Gastrocnemius medialis (tissue), 4 donors: Measurements from ENCODE around the gene MAST4.

Experiments
- POLR2A ChIP-seq, 2 donors: fragments of 450-650 bp; IDR thresholded peaks; one replicate each; pipeline ENCODE4 v1.6.1; 2017; ENCODE audit warnings: antibody characterized with exemption in 2 of 2, mild to moderate bottlenecking in 2 of 2, moderate library complexity in 2 of 2
- TF ChIP-seq, protein P1 (sequence below), 5 experiments: fragments of 450-650 bp in 3 of 5; fragments of 200-600 bp in 2 of 5; sonication (generic) in 2 of 5; IDR thresholded peaks in 4 of 5; conservative IDR thresholded peaks in 1 of 5; 1 replicate in 4 of 5; 2 replicates in 1 of 5; pipeline ENCODE4 v1.5.1; 2016 to 2019; ENCODE audit warnings: antibody characterized with exemption in 5 of 5, mild to moderate bottlenecking in 3 of 5, moderate library complexity in 3 of 5

DNA sequence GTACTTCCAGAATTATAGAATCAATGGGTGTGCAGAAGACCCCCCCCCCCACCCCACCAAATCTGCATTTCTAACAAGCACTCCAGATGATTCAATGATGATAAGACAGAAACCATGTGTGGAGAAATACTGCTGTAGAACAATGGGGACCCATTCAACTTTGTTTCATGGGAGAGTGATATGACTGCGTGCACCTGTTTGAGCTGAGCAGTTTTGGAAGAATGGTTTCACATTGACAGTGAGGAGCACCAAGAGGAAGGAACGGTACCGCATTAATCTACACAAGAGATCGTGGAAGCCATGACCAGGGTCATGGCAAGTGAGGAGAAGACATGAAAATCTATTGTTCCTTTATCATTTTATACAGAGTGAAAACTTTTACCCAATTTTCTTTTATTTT lies 397.7 kb downstream of the MAST4 start:
- TF ChIP-seq POLR2A (IDR thresholded peaks at IDR 0.05), result no peak
- TF ChIP-seq, protein P1, sequence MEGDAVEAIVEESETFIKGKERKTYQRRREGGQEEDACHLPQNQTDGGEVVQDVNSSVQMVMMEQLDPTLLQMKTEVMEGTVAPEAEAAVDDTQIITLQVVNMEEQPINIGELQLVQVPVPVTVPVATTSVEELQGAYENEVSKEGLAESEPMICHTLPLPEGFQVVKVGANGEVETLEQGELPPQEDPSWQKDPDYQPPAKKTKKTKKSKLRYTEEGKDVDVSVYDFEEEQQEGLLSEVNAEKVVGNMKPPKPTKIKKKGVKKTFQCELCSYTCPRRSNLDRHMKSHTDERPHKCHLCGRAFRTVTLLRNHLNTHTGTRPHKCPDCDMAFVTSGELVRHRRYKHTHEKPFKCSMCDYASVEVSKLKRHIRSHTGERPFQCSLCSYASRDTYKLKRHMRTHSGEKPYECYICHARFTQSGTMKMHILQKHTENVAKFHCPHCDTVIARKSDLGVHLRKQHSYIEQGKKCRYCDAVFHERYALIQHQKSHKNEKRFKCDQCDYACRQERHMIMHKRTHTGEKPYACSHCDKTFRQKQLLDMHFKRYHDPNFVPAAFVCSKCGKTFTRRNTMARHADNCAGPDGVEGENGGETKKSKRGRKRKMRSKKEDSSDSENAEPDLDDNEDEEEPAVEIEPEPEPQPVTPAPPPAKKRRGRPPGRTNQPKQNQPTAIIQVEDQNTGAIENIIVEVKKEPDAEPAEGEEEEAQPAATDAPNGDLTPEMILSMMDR (IDR thresholded peaks at IDR 0.05 in 4 of 5, conservative IDR thresholded peaks at IDR 0.05 in 1 of 5), result no peak
